ENCODE measurements around the gene C7orf33.

- TF ChIP-seq CTCF (IDR thresholded peaks at IDR 0.05) (no peak), POLR2A (IDR thresholded peaks at IDR 0.05) (no peak)
Measured at GRCh38 chr7:148605350-148605749, 14.8 kb downstream of the C7orf33 start.

Data from lower leg skin (tissue), 3 donors.